ENCODE data around the gene SMPD4. TPM values are rescaled to one million over a fixed set of nuclear protein-coding genes. Genes with fewer than 3 reads are reported as not detected.
"Not testable (repeated sequence)": the region's sequence is repeated elsewhere in the genome, so short reads cannot be mapped to it uniquely, and the experiment has no call there.

Gene SMPD4, protein sequence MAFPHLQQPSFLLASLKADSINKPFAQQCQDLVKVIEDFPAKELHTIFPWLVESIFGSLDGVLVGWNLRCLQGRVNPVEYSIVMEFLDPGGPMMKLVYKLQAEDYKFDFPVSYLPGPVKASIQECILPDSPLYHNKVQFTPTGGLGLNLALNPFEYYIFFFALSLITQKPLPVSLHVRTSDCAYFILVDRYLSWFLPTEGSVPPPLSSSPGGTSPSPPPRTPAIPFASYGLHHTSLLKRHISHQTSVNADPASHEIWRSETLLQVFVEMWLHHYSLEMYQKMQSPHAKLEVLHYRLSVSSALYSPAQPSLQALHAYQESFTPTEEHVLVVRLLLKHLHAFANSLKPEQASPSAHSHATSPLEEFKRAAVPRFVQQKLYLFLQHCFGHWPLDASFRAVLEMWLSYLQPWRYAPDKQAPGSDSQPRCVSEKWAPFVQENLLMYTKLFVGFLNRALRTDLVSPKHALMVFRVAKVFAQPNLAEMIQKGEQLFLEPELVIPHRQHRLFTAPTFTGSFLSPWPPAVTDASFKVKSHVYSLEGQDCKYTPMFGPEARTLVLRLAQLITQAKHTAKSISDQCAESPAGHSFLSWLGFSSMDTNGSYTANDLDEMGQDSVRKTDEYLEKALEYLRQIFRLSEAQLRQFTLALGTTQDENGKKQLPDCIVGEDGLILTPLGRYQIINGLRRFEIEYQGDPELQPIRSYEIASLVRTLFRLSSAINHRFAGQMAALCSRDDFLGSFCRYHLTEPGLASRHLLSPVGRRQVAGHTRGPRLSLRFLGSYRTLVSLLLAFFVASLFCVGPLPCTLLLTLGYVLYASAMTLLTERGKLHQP
- total RNA-seq (10 to 100 TPM; 67.6 to 83.3 TPM), total RNA-seq (73.4 to 85.0 reads per million in 2 donors)

DNA sequence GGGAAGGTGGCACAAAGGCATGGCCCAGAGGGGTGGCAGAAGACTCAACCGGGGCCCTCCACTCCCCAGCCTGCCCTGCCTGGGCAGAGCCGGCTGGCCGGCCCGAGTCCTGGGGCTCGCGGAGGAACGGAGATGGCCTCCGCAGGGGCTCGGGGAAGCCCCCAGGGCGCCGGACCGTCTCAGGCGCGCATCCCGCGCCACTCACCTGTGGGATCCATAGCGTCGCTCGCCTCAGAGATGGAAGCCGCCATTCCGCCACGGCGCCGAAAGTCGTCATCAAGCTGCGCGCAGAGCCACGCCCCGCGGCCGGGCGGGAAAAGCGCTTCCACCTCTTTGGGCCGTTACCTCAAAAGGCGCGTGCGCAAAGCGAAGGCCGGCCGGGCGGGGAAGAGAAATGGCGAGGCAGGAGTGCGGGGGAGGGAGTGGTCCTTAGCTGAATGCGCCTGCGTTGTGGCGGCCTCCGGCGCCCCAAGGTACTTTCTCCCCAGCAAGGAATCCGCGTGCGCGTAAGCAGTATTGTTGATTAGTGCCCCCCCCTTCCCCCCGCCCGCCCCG lies at the start of gene SMPD4:
SMPD4 (minus strand) TSS at position 278 of the 555 bp plus-strand sequence. CDS start 5,010 bp downstream, outside the sequence.
- H3K4me3 Mint-ChIP-seq, result peak within 1 kb of the TSS; percentile 87
- H3K27me3 Mint-ChIP-seq, result no peaks in the 10 kb centered on the region
- peaks cover 2% of the 10 kb centered on the region for H3K36me3 Mint-ChIP-seq (ENCODE audit: low read depth)
- peak; percentile 80 for ATAC-seq
- H3K27ac Mint-ChIP-seq, result peak within 1 kb of the TSS; percentile 87
- peak; percentile 95 to 98 (median 97) for DNase-seq
- no peaks in the 10 kb centered on the region for H3K9me3 ChIP-seq (ENCODE audit: control insufficient read depth, low read length, poor library complexity, severe bottlenecking)
- H3K4me1 Mint-ChIP-seq, result peaks cover 18% of the 10 kb centered on the region

DNA sequence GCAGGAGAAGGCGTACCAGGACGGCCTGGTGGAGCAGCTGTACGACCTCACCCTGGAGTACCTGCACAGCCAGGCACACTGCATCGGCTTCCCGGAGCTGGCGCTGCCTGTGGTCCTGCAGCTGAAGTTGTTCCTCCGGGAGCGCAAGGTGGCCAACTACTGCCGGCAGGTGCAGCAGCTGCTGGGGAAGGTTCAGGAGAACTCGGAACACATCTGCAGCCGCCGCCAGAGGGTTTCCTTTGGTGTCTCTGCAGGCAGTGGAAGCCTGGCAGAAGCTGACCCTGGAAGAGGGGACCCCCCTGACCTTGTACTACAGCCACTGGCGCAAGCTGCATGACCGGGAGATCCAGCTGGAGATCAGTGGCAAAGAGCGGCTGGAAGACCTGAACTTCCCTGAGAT lies 49.5 kb upstream of the SMPD4 start:
- ATAC-seq; H3K27me3 Mint-ChIP-seq; H3K4me1 Mint-ChIP-seq; H3K4me3 Mint-ChIP-seq; H3K36me3 Mint-ChIP-seq (ENCODE audit: low read depth); H3K27ac Mint-ChIP-seq; H3K9me3 ChIP-seq (ENCODE audit: control insufficient read depth, low read length, poor library complexity, severe bottlenecking); DNase-seq: not testable (repeated sequence)

DNA sequence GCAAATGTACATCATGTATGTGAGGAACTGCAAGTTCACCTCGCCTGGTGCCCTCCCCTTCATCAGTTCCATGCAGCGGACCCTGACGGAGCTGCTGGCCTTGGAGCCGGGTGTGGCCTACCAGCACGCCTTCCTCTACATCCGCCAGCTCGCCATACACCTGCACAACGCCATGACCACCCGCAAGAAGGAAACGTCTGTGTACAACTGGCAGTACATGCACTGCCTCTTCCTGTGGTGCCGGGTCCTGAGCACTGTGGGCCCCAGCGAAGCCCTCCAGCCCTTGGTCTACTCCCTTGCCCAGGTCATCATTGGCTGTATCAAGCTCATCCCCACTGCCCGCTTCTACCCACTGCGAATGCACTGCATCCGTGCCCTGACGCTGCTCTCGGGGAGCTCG lies 49.0 kb upstream of the SMPD4 start:
- DNase-seq, result not testable (repeated sequence)

DNA sequence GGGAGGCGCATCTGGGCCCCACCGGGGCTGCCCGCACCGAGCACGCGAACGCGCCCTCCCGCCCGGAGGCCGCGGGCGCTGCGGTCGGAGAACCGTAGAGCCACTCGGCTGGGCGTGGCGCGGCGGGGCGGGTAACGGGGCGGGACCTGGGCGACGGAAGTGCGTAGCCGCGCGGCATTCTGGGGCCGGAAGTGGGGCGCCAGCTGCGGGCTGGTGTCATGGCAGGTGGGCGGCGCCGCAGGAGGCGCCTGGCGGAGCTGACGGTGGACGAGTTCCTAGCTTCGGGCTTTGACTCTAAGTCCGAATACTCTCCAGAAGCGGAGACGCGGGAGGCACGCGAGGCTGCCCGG lies 47.7 kb upstream of the SMPD4 start:
- not testable (repeated sequence) for H3K27ac Mint-ChIP-seq; H3K27me3 Mint-ChIP-seq; H3K4me1 Mint-ChIP-seq; H3K36me3 Mint-ChIP-seq (ENCODE audit: low read depth); DNase-seq; H3K4me3 Mint-ChIP-seq; H3K9me3 ChIP-seq (ENCODE audit: control insufficient read depth, low read length, poor library complexity, severe bottlenecking)
- ATAC-seq, result peak; percentile 59

More for the DNA sequence above, 49.0 kb upstream of the SMPD4 start:
- H3K27me3 Mint-ChIP-seq; H3K9me3 ChIP-seq (ENCODE audit: control insufficient read depth, low read length, poor library complexity, severe bottlenecking); ATAC-seq; H3K4me1 Mint-ChIP-seq; H3K4me3 Mint-ChIP-seq; H3K36me3 Mint-ChIP-seq (ENCODE audit: low read depth); H3K27ac Mint-ChIP-seq: not testable (repeated sequence)

DNA sequence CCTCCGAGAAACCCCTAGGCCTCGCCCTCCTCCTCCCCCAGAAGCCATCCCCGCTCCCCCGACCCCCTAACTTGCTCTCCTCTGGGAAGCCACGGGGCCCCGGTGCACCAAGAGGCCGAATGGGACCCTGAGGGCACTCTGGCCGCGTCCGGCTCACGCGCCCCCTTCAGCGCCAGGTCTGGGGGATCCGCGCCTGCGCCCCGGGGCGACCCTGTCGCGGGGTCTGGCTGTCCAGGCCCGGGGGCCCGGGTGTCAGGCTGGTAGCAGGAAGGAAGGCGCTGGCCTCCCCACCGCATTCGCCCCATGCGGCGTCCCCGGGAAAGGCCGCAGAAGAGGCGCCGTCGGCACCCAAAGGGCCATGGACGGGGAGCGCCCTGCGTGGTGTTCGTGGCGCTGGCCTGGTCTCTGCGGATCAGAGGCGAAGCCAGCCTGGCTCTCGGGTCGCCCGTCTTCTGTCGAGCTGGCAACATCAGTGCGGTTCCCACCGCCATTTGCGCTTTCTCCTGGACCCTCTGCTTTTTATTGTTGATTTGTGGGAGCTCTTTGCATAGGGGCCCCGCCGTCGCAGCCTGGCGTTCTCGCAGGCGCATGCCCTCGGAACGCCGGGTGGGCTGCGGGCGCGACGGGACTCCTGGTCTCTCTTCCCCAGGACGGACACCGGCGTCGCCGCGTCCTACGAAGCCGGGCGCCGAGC lies 47.2 kb upstream of the SMPD4 start:
- not testable (repeated sequence) for H3K4me3 Mint-ChIP-seq; DNase-seq; H3K36me3 Mint-ChIP-seq (ENCODE audit: low read depth); H3K27me3 Mint-ChIP-seq; ATAC-seq; H3K9me3 ChIP-seq (ENCODE audit: control insufficient read depth, low read length, poor library complexity, severe bottlenecking); H3K4me1 Mint-ChIP-seq; H3K27ac Mint-ChIP-seq

DNA sequence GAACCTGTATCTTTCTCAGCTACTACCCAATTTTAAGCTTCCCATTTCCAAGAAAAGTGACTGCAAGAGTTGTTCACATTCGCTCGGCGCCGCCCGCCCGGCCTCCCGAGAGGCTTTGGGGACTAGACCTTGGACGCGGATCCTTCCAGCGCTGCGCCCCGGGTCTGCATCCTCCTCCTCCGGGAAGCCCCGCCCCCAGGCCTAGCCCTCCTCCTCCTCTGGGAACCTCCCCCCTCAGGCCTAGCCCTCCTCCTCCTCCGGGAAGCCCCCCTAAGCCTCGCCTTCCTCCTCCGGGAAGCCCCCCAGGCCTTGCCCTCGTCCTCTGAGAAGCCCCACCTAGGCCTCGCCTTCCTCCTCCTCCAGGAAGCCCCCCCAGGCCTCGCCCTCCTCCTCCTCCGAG lies 46.6 kb upstream of the SMPD4 start:
- not testable (repeated sequence) for H3K27ac Mint-ChIP-seq; H3K9me3 ChIP-seq (ENCODE audit: control insufficient read depth, low read length, poor library complexity, severe bottlenecking); H3K27me3 Mint-ChIP-seq; H3K4me3 Mint-ChIP-seq; DNase-seq; ATAC-seq; H3K36me3 Mint-ChIP-seq (ENCODE audit: low read depth); H3K4me1 Mint-ChIP-seq

DNA sequence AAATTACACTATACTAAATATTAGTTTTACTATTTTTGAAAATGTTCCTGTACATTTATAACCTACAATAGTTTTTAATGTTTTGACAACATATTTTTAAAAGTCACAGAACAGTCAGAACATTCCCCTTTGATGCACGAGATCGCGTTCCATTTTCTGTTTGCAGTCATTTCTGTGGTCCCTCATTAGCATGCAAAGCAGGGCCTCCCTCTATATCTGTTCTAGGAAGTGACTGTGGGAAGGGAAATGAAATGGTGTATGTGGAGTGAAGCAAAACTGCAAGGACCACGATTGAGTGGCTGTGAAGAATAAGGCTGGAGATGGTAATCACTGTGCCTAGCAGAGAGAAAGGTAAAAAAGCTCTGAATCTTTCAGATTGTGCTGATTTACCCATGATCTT lies 41.1 kb upstream of the SMPD4 start:
- DNase-seq; H3K4me1 Mint-ChIP-seq; H3K27ac Mint-ChIP-seq; ATAC-seq; H3K9me3 ChIP-seq (ENCODE audit: control insufficient read depth, low read length, poor library complexity, severe bottlenecking); H3K4me3 Mint-ChIP-seq; H3K27me3 Mint-ChIP-seq; H3K36me3 Mint-ChIP-seq (ENCODE audit: low read depth): not testable (repeated sequence)

DNA sequence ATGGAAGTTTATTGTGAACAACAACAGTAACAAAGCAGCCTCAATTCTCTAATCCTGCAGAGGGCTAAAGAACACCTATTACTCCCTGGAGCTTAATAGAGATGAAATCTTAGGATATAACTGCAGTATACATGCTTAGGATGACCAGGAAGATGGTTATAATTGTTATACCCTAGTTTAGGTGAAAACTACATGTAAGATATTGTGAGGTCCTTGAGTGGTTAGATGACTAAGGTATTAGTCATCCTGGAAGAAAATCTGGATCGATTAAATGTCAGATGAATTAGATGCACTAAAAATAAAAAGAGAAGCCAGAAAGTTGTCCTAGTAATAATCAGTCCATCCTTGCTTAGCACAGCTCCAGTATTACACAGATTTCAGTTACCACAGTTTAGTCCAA lies 39.1 kb upstream of the SMPD4 start:
- H3K27me3 Mint-ChIP-seq, result peaks cover 14% of the 10 kb centered on the region
- not testable (repeated sequence) for DNase-seq; H3K4me3 Mint-ChIP-seq; H3K27ac Mint-ChIP-seq; ATAC-seq; H3K36me3 Mint-ChIP-seq (ENCODE audit: low read depth); H3K4me1 Mint-ChIP-seq; H3K9me3 ChIP-seq (ENCODE audit: control insufficient read depth, low read length, poor library complexity, severe bottlenecking)

DNA sequence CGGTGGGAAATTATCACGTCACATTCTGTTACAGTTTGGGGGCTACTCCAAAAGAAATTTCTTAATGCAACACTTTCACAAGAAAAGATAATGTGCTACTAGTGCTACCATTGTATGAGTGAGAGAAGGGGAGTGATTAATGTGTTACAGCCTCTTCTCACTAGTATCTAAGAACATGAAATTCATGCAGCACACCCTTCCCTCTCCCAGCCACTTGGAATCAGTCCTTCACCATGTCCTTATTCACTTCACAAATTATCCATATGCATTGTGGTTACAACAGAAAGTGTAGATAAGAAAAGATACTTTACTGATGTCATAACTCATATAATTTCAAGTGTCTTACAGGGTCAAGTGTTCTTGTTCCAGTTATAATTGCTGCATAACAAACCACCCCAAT lies 37.7 kb upstream of the SMPD4 start:
- H3K4me1 Mint-ChIP-seq, ATAC-seq: not testable (repeated sequence)

DNA sequence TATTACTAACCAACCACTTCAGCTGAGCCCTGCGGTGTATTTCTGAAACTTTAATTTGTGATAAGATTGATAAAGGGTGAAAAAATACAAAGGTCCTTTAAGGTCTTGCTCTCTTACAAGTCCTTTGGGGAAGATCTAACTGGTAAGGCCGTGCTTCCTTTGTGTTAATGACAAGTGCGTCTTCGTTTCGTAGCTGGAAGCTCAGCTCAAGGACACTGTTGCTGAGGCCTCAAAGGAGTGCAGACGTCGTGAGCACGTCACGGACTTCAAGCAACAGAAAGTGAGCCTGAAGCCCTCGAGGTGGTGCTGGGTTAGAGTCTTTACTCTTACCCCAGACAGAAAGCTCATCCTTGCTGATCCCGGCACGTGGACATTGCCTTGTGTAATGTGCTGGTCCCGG lies 25.6 kb upstream of the SMPD4 start:
- H3K4me3 Mint-ChIP-seq; ATAC-seq; H3K9me3 ChIP-seq (ENCODE audit: control insufficient read depth, low read length, poor library complexity, severe bottlenecking); H3K36me3 Mint-ChIP-seq (ENCODE audit: low read depth); H3K4me1 Mint-ChIP-seq; DNase-seq; H3K27ac Mint-ChIP-seq: not testable (repeated sequence)
- H3K27me3 Mint-ChIP-seq, result peaks cover 19% of the 10 kb centered on the region

More for the DNA sequence above, 37.7 kb upstream of the SMPD4 start:
- not testable (repeated sequence) for H3K36me3 Mint-ChIP-seq (ENCODE audit: low read depth); H3K27ac Mint-ChIP-seq; H3K9me3 ChIP-seq (ENCODE audit: control insufficient read depth, low read length, poor library complexity, severe bottlenecking); H3K4me3 Mint-ChIP-seq; DNase-seq
- peaks cover 14% of the 10 kb centered on the region for H3K27me3 Mint-ChIP-seq

DNA sequence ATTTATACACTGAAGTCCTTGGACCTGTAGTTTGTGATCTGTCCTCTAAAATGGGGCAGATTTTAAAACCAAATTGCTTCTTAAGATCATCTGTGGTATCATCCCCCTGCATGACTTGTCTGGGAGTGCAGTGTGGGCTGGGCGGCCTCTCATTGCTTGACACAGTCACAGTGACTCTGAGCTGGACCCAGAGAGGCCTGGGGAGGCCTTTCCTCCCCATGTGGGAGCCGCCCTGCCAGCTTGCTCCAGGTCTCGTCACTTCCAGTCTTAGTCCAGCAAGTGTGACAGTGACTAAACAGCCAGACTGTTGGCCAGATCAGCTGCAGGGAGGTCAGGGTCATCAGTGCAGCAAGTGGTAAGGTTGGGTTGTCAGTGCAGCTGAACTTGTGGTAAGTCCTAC lies 21.7 kb upstream of the SMPD4 start:
- not testable (repeated sequence) for H3K27me3 Mint-ChIP-seq; ATAC-seq; H3K9me3 ChIP-seq (ENCODE audit: control insufficient read depth, low read length, poor library complexity, severe bottlenecking); DNase-seq; H3K36me3 Mint-ChIP-seq (ENCODE audit: low read depth); H3K4me3 Mint-ChIP-seq; H3K27ac Mint-ChIP-seq; H3K4me1 Mint-ChIP-seq

DNA sequence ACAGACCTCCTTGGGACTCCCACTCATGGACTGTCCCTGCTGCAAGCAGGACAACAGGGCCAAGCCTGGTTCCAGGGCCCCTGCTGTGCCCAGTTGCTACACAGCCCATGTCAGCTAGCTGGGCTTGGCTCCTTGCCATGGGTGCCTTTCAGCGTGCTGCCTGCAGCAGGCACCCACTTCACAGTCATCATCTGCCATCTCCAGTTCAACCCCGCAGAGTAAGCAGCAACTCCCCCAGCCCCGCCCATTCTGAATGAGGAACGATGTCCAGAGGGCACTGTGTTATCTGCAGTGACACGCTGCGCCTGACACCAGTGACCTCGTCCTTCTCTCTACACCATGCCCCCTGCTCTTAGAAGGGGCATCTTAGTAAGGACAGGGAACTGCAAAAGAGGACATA lies 21.1 kb upstream of the SMPD4 start:
- H3K27me3 Mint-ChIP-seq; ATAC-seq; H3K4me3 Mint-ChIP-seq; H3K9me3 ChIP-seq (ENCODE audit: control insufficient read depth, low read length, poor library complexity, severe bottlenecking); H3K27ac Mint-ChIP-seq; H3K36me3 Mint-ChIP-seq (ENCODE audit: low read depth); DNase-seq; H3K4me1 Mint-ChIP-seq: not testable (repeated sequence)

DNA sequence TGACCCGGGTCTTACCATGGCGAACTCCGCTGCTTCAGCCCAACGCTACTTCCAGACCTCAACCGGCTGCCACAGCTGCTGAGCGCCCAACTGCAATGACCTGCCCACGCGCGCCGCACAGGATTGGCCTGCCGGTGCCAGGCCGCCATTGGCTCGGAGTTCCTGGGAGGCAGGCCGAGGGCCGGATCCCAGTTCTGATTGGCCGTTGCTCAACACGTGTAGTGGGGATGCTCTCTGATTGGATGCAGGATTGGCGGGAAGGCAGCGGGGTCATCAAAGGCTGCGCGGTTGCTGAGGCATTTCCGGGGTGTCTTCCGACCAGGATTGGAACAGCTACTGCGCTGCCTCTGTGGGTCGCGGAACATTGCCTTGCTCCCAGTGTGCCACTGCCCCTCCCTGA lies 16.9 kb upstream of the SMPD4 start, which contains the start of gene TUBA3E:
TUBA3E (minus strand) TSS at position 97 of the 400 bp plus-strand sequence; CDS start at position 18, 79 bp downstream.
- no peak for ATAC-seq
- Mint-ChIP-seq H3K4me3 (no peak within 1 kb of the TSS), H3K27ac (no peak within 1 kb of the TSS), H3K27me3 (no peaks in the 10 kb centered on the region), H3K4me1 (no peaks in the 10 kb centered on the region), H3K36me3 (ENCODE audit: low read depth) (no peaks in the 10 kb centered on the region)
- H3K9me3 ChIP-seq (ENCODE audit: control insufficient read depth, low read length, poor library complexity, severe bottlenecking), result no peaks in the 10 kb centered on the region
- no peak for DNase-seq
